SJCRH30 (cell line): Measurements from ENCODE around the gene RAB11FIP4. TPM values are rescaled to one million over a fixed set of nuclear protein-coding genes. Genes with fewer than 3 reads are reported as not detected.

Experiments used
- DNase-seq, 2 experiments: peaks; one replicate each; pipeline ENCODE4 v3.0.0-alpha.2; 2015 to 2020
- H3K27ac ChIP-seq: fragments of 250-450 bp; sonication (Bioruptor Pico); 2 replicates; pipeline ENCODE4 v1.5.1; 2020; ENCODE audit warnings: mild to moderate bottlenecking, moderate library complexity
- H3K27me3 ChIP-seq: fragments of 250-450 bp; sonication (Bioruptor Pico); 2 replicates; pipeline ENCODE4 v1.5.1; 2020; ENCODE audit warnings: mild to moderate bottlenecking, moderate library complexity
- H3K36me3 ChIP-seq: fragments of 250-450 bp; sonication (Bioruptor Pico); 2 replicates; pipeline ENCODE4 v1.5.1; 2020; ENCODE audit warnings: mild to moderate bottlenecking, moderate library complexity
- H3K4me1 ChIP-seq: fragments of 250-450 bp; sonication (Bioruptor Pico); 2 replicates; pipeline ENCODE4 v1.5.1; 2020; ENCODE audit warnings: mild to moderate bottlenecking, moderate library complexity
- H3K4me3 ChIP-seq: fragments of 250-450 bp; sonication (Bioruptor Pico); 2 replicates; pipeline ENCODE4 v1.5.1; 2020; ENCODE audit warnings: mild to moderate bottlenecking, moderate library complexity
- H3K9me3 ChIP-seq: fragments of 250-450 bp; sonication (Bioruptor Pico); replicated peaks from 2 replicates; pipeline ENCODE4 v1.5.1; 2020; ENCODE audit warnings: mild to moderate bottlenecking, moderate library complexity
- total RNA-seq: library from RNA; depleted of rRNA; stranded (reverse); fragments of >200 nt; shearing (Covaris generic); gene quantifications from 2 replicates; pipeline ENCODE4 v1.2.3, GENCODE V29; 2014

The RAB11FIP4 gene
- total RNA-seq, 1 experiment from 2014 or later, result 0.04 TPM

DNA sequence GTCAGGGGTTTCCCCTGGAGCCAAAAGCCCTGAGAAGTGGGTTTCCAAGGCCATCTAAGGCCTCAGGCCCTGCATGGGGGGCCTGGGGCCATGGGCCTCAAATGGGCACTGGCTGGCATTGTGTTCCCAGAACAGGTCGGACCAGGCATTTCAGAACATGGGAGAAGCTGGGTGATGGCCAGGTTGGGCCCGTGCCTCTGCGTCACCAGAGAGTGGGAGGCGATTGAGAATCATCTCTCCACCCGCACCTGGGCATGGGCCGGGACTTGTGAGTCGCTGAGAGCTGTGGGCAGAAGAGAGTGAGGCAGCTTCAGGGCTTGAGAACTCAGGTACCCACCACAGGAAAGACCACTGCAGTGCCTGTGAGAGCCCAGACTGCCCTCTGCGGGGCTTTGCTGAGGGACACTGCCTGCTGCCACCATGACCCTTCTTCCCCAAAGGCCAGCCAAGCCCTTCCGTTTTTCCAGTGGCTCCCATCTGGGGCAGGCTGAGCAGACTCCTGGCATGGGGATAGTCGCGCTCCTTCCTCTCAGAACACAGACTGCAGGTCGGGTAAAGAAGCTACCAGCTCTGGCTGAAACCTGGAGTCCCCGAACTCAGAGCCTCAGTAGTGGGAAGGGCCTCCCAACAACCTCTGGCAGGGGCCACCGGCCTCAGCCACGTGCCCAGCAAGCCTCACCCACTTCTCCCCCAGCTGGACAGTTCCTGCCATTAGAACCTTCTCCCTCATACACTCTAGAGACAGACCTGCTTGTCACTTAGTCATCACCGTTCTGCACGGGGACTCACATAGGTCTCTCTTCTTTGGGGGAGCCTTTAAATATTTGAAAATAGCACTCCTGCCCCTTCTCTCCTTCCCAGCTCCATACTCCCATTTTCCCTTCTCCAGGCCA is 1.6 kb downstream of the RAB11FIP4 start:
- Histone ChIP-seq H3K27ac (no peak overlapping the region), H3K9me3 (no peaks in the 10 kb centered on the region), H3K27me3 (no peaks in the 10 kb centered on the region), H3K36me3 (no peaks in the 10 kb centered on the region), H3K4me1 (no peaks in the 10 kb centered on the region), H3K4me3 (no peak overlapping the region)
- DNase-seq, result no peak

DNA sequence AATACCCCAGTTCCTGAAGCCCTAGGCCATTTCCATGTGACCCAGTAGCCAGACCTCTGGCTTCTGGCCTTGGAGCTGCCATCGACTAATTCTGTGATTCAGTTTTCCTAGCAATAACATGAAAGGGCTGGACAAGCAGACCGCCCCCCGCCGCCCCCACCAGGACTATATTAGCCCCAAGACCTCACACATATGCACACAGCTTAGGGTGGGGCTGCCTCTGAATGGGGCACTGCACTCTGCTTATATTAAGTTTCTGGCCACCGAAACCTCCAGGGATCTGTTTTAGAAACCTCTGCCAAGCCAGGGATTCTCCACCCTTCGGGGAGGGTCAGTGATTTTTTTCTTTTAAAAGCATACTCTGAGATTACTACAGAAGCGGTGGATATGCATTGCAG is 2.3 kb downstream of the RAB11FIP4 start:
- H3K27me3 ChIP-seq, result no peaks in the 10 kb centered on the region
- DNase-seq, result no peak

DNA sequence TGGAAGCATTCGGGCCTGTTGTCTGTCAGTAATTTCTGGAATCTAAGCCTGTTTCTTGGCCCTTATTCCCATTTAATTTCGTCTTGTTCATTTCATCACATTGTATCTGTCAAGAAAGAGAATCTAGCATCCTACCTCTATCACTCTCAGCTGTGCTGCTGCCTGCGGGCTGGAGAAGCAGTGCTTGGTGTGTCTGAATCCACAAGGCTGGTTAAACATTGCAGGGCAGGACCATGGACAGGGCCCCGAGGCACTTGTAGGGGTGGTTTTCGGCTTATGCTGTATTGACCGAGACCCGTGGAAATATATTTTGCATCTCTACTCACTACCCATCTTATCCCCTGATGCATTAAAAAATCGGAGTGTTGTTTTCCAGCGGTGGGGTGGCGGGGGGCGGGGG is 3.1 kb downstream of the RAB11FIP4 start:
- H3K4me3 ChIP-seq, result no peak overlapping the region
- H3K36me3 ChIP-seq, result no peaks in the 10 kb centered on the region
- H3K27me3 ChIP-seq, result no peaks in the 10 kb centered on the region
- no peaks in the 10 kb centered on the region for H3K9me3 ChIP-seq
- no peak overlapping the region for H3K27ac ChIP-seq
- no peaks in the 10 kb centered on the region for H3K4me1 ChIP-seq
- peak; percentile 82 to 89 for DNase-seq

More for the DNA sequence above, 2.3 kb downstream of the RAB11FIP4 start:
- Histone ChIP-seq H3K9me3 (no peaks in the 10 kb centered on the region), H3K27ac (no peak overlapping the region), H3K4me1 (no peaks in the 10 kb centered on the region), H3K4me3 (no peak overlapping the region), H3K36me3 (no peaks in the 10 kb centered on the region)

DNA sequence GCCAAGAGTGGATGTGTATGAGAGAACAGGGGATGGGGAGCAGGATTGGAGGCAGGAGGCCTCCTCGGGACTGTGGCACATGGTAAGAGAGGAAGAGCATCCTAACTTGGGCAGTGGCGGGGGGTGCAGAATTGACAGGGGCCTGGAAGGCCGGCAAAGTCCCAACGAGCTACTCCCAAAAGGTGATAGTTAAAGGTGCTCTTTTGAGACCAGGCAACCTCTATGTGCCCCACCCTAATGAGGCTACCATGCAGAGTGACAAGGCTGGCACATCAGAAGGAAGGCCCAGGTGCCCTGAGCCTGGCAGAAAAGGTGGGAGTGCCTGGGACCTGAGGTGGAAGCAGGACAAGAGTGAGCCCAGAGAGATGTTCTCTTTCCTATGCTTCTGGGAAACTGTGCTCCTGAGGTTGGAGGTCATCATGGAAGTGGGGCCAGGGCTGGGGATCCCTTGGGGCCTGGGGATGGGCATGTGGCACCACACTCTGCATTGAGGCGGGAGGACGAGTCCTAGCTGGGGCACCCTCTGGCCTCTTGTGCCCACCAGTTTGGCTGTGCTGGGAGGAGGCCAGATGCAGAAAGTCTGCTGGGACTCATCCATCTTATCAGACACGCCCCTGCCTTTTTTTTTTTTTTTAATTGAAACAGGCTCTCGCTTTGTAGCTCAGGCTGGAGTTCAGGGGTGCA is 5.9 kb downstream of the RAB11FIP4 start:
- no peak overlapping the region for H3K27ac ChIP-seq
- no peak for DNase-seq
- no peaks in the 10 kb centered on the region for H3K4me1 ChIP-seq

DNA sequence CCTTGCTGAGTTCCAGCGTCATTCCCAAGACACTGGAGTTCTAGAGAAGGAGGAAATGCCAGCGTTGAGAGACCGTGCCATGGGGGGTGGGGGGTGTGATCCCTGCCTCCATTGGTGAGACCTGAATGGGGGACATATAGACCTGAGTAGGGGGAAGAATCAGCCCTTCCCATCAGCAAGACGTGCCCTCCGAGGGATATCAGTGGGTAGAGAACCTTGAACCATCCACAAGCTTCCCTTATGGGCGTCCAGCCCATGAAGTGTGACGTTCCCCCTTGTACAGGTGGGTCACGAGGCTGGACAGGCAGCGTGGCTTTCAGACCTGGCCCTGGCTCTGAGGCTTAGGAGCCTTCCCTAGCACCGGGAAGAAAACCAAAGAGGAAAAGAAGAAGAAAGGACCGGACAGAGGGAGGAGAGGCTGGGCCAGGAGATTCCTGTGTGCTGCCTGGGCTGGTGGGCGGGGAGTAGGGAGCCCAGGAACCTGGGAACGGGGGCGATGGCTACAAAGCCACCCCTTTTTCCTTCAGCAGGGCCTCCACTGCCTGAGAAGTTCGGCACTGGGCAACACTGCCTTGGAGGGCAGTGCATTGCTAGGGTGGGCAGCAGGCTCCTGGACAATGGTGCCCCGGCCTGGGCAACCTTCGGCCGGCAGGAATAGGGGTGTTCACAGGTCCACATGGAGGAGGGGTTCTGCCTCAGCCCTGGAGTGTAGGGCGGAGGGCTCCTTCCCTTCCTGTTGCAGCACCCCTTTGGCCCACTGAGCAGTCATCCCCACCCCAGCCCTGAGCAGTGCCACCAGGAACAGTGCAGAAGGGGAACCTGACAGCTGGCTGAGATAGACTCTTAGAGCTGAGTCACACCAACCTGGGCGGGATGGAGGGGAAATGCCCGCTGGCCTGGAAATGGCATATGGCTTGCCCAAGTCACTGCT is 7.2 kb downstream of the RAB11FIP4 start:
- Histone ChIP-seq H3K9me3 (no peaks in the 10 kb centered on the region), H3K4me3 (no peak overlapping the region), H3K4me1 (no peaks in the 10 kb centered on the region), H3K27me3 (no peaks in the 10 kb centered on the region), H3K27ac (no peak overlapping the region), H3K36me3 (no peaks in the 10 kb centered on the region)
- DNase-seq, result no peak

More for the DNA sequence above, 5.9 kb downstream of the RAB11FIP4 start:
- Histone ChIP-seq H3K36me3 (no peaks in the 10 kb centered on the region), H3K27me3 (no peaks in the 10 kb centered on the region), H3K4me3 (no peak overlapping the region), H3K9me3 (no peaks in the 10 kb centered on the region)

DNA sequence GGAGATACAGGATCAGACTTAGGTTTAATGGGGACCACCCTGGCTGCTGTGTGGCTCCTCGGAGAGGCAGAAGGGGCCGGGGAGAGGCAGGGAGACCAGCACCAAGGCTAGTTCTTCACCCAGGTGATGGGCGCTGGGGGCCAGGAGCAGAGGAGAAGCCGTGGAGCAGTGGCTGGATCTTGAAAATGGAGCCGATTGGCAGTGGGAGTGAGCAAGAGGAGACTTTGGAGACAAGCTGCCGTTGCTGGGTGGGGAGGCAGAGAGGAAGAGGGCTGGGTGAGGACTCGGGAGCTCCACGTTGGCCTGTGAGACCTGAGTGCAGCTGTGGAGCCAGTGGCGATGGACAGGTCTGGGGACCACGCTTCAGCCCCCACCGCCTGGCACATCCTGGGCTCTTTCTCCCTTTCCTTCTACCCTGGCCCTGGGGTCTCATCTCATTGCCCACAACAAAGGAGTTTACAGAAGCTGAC is 9.0 kb downstream of the RAB11FIP4 start:
- Histone ChIP-seq H3K9me3 (no peaks in the 10 kb centered on the region), H3K4me1 (no peaks in the 10 kb centered on the region; the same call in 1 of the 2 replicates), H3K27ac (no peak overlapping the region), H3K27me3 (no peaks in the 10 kb centered on the region), H3K36me3 (no peaks in the 10 kb centered on the region), H3K4me3 (no peak overlapping the region)
- no peak for DNase-seq

DNA sequence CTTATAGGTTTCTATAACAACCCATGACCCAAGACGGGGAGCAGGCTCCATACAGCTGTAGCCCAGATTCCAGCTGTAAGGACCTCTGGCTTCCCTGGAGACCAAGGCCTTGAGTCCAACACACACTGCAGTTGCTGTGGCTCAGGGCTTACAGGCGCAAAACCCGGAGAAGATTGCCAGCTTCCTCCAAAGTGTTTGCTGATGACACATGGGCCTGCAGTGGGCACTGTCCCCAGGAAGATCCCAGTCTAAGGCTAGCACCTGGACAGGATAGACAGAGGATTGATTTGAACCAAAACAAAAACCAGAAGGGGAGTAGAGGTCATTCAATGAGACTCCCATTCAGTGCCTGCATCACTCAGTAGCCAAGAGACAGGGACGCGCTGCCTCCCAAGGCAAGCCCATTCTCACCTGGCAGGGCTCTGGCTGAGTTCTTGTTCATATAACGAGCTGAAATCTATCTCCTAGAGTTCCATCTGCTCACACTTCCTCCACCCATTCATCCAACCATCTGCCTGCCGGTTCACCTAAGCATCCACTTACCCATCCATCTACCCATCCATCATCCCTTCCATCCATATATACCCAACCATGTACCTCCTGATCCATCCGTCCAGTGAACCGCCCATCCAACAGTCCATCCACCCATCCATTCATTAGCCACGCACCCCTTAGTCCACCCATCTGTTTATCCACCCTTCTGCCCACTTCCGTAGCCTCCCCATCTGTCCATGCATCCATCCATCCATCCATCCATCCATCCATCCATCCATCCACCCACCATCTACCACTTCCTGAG is 10.2 kb downstream of the RAB11FIP4 start:
- Histone ChIP-seq H3K4me1 (no peaks in the 10 kb centered on the region; the same call in 1 of the 2 replicates), H3K27me3 (no peaks in the 10 kb centered on the region), H3K36me3 (no peaks in the 10 kb centered on the region), H3K4me3 (no peak overlapping the region), H3K27ac (no peak overlapping the region), H3K9me3 (no peaks in the 10 kb centered on the region)
- DNase-seq, result no peak

DNA sequence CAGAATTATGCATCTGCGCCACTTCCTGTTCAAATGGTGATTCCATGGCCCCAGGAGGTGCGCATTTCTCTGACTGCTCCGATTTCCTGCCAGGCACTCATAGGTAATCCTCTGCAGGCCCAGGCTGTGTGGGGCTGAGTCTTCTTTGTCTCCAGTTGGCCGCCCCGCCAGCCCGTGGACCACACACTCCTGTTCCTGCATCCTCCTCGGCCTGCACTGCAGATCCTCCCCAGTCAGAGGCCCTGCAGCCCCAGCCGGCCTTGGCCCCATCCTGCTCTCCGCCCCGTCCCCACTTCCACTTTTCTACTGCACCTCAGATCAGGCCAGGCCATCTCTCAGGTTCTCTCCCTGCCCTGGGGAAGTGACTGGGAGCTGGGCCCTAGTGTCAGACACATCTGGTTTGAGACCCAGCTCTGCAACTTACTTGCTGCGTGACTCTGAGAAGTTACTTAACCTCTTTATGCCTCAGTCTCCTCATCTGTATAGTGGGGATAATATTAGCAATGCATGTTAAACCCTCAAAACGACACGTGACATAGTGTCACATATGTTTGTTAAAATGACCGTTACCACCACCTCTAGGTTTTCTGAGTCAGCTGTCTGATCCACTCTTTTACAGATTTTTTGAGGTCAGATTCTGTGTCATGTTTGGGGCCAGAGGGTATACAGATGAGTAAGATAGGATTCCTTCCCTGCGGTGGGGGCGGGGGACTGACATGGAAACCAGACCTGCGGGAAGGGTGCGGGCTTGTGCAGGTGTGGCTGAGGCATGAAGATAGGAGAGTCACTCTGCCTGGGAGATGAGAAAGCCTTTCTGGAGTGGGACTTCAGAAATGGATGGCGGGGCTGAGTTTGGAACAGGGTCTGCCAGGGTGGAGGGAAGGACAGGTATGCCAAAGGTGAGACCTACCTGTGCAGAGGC is 12.8 kb downstream of the RAB11FIP4 start:
- no peak overlapping the region for H3K27ac ChIP-seq
- DNase-seq, result no peak
- no peak overlapping the region for H3K4me3 ChIP-seq
- H3K36me3 ChIP-seq, result no peaks in the 10 kb centered on the region
- H3K4me1 ChIP-seq, result peaks cover 21% of the 10 kb centered on the region
- H3K9me3 ChIP-seq, result no peaks in the 10 kb centered on the region
- no peaks in the 10 kb centered on the region for H3K27me3 ChIP-seq

DNA sequence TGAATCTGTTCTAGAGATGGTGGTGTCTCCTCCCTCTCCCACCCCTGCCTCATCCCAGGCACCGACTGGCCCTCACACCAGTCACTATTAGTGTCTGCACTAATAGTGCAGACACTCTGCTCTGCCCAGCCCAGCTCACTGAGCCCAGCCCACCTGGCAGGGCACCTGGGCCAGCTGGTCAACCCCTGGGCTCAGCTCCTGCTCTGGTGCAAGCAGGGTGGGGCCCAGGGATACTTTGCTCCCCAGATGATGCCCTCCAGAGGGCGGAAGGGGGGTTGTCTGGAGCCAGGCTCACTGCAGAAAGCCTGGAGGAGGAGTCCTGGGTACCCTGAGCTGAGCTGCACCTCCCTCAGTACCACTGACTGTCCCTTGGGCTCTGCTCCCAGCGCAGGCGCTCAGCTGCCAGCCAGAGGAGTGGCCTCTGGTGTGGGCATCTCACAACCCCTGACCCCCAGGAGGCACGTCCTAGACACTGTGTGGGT is 14.5 kb downstream of the RAB11FIP4 start:
- Histone ChIP-seq H3K27me3 (no peaks in the 10 kb centered on the region), H3K9me3 (no peaks in the 10 kb centered on the region), H3K27ac (no peak overlapping the region), H3K36me3 (no peaks in the 10 kb centered on the region), H3K4me3 (no peak overlapping the region), H3K4me1 (peaks cover 21% of the 10 kb centered on the region)
- no peak for DNase-seq

DNA sequence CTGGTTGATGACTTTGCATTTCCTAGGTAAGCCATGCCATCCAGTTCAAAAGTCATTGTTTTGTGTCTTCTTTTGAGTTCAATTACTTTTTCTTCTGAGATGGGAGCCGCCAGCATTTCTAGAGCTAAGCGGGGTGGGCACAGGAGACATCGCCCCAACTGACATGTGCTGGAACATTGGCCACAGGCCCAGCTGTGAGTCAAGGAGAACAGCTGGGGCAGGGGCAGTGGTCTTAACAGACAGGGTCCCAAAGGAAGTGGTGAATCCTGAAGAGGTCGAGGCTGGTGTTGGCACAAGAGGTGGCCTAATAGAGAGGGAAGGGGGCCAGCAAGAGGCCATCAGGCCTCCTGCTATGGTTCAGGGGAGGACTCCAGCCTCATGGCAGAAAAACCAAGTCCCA is 17.1 kb downstream of the RAB11FIP4 start:
- Histone ChIP-seq H3K36me3 (no peaks in the 10 kb centered on the region), H3K4me1 (peaks cover 32% of the 10 kb centered on the region), H3K9me3 (no peaks in the 10 kb centered on the region), H3K27ac (no peak overlapping the region), H3K4me3 (no peak overlapping the region), H3K27me3 (no peaks in the 10 kb centered on the region)
- DNase-seq, result no peak

DNA sequence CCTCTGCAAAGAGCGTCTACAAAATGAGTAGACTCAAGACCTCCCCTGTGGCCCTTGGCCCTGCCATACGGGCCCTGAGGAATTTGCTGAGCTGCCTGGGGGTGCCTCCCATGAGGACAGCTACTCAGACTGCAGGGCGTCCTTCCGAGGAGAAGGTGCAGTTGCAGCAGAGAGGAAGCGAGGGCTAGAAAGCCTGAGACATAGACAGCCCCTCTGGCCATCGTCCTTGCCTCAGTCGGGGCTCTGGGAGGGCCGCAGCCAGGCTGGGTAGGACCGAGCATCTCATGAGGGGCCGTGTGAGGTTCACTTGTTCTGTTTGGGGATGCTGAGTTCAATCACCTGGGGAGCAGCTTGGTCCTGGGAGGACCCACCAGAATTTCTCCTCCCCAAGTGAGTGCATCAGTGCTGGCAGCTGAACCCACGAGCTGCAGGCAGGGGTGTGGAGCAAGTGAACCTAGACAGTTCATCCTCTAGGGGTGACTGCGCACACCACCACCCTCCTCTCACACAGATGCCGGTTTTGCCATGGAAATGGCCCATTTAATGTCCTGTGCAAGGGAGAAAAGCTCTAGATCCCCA is 20.3 kb downstream of the RAB11FIP4 start:
- Histone ChIP-seq H3K27ac (no peak overlapping the region), H3K36me3 (no peaks in the 10 kb centered on the region), H3K27me3 (no peaks in the 10 kb centered on the region), H3K9me3 (no peaks in the 10 kb centered on the region), H3K4me1 (peaks cover 60% of the 10 kb centered on the region), H3K4me3 (no peak overlapping the region)
- DNase-seq, result no peak

DNA sequence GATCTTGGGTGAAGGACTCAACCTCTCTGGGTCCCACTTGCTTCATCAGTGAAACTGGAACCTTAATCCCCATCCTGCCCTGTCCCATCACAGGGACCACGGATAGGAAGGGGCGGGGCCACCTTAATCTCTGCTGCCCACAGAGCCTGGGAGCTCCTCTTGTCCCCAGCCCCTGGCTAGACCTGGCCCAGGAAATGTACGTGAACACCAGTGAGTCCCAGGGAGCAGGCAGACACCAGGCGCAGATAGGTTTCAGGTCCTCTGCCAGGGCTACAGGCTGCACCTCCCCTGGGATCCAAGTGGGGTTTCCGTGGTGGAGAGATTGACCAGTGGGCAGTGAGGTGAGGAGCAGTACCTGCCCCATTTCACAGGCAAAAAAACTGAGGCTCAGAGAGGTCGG is 21.0 kb downstream of the RAB11FIP4 start:
- H3K36me3 ChIP-seq, result no peaks in the 10 kb centered on the region
- no peaks in the 10 kb centered on the region for H3K9me3 ChIP-seq
- H3K27ac ChIP-seq, result no peak overlapping the region
- peaks cover 61% of the 10 kb centered on the region for H3K4me1 ChIP-seq
- no peak for DNase-seq
- H3K4me3 ChIP-seq, result no peak overlapping the region
- H3K27me3 ChIP-seq, result no peaks in the 10 kb centered on the region
